Spleen (tissue), 7 donors: ENCODE data around the gene CMIP.

Experiments used
- POLR2AphosphoS5 ChIP-seq, 3 donors: sonication (generic); formaldehyde crosslinking; IDR thresholded peaks; one replicate each; pipeline ENCODE4 v1.5.1; 2017; ENCODE audit warnings: antibody characterized with exemption in 3 of 3
- TF ChIP-seq, protein P1 (sequence below), 11 experiments: fragments of 200-600 bp in 7 of 11; fragments of 450-650 bp in 4 of 11; sonication (generic) in 4 of 11; IDR thresholded peaks in 8 of 11; conservative IDR thresholded peaks in 3 of 11; 1 replicate in 7 of 11; 2 replicates in 4 of 11; pipeline versions ENCODE4 v1.4.0 to v1.8.0; 2016 to 2021; ENCODE audit warnings: antibody characterized with exemption in 11 of 11, inconsistent platforms in 4 of 11, mild to moderate bottlenecking in 1 of 11
- donor health status: DM: no; HTN: no; CAD: no; lungs with moderate emphysema.
- donor health status: DM: no; HTN: no; CAD: no.
- donor health status: DM: no; HTN: no; CAD: no.

DNA sequence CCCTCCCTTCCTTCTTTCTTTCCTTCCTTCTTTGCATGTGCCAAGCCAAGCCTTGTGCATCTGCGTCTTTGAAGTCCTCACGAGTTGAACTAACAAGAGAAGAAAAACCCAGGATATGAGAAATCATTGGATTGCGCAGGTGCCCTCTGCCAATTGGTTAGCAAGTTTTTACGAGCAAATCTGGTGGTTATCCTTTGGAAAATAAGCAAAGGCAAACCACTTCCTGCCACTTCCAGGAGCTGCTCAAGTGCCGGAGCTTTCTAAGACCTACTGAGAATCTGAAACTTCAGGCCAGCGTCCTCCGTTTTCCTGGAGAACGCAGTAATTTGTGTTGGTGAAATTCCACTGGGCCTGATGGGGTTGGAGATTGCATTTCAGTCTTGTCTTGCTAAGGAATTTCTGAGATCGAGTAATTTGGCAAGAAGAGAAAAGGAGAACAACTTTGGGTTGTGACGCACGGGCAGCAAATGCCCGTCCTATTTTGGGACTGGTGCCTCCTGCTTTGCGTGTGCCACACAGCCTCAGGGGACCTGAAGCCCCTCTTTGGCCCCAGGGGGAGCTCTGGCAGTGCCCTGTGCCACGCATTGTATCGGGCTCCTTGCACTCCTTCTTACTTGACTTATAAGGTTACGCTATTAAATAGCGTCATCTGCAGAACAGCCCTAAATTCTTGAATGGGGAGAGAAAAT lies 56.4 kb downstream of the CMIP start:
- TF ChIP-seq, protein P1, sequence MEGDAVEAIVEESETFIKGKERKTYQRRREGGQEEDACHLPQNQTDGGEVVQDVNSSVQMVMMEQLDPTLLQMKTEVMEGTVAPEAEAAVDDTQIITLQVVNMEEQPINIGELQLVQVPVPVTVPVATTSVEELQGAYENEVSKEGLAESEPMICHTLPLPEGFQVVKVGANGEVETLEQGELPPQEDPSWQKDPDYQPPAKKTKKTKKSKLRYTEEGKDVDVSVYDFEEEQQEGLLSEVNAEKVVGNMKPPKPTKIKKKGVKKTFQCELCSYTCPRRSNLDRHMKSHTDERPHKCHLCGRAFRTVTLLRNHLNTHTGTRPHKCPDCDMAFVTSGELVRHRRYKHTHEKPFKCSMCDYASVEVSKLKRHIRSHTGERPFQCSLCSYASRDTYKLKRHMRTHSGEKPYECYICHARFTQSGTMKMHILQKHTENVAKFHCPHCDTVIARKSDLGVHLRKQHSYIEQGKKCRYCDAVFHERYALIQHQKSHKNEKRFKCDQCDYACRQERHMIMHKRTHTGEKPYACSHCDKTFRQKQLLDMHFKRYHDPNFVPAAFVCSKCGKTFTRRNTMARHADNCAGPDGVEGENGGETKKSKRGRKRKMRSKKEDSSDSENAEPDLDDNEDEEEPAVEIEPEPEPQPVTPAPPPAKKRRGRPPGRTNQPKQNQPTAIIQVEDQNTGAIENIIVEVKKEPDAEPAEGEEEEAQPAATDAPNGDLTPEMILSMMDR (IDR thresholded peaks at IDR 0.05 in 8 of 11, conservative IDR thresholded peaks at IDR 0.05 in 3 of 11): no peak
- peak; percentile 30 to 63 (median 41) for TF ChIP-seq POLR2AphosphoS5 (IDR thresholded peaks at IDR 0.05)
